CD4-positive, alpha-beta T cell treated with Interleukin-4 for 1 hour (primary cell): ENCODE results near the gene MAP3K7.

Source experiments
- DNase-seq, 2 donors: peaks; one replicate each; pipeline ENCODE4 v3.0.0-alpha.2; 2020 to 2022

The MAP3K7 gene

GRCh38 chr6:90586836-90587638 lies at the start of gene MAP3K7:
Gene MAP3K7, minus strand, starts transcription at chr6:90587072. Its CDS starts 189 bp downstream, at chr6:90586883.
- DNase-seq: peak; percentile 94 to 95

GRCh38 chr6:90631046-90631445 lies 44.2 kb upstream of the MAP3K7 start:
- no peak for DNase-seq

GRCh38 chr6:90621581-90621980 lies 34.7 kb upstream of the MAP3K7 start:
- DNase-seq: no peak

- no peak for DNase-seq
These were observed 32.3 kb upstream of the MAP3K7 start for GRCh38 chr6:90619221-90619620.

- no peak for DNase-seq
These were observed 25.4 kb upstream of the MAP3K7 start for GRCh38 chr6:90612313-90612680.

GRCh38 chr6:90611543-90612312 lies 24.9 kb upstream of the MAP3K7 start:
- DNase-seq: no peak

GRCh38 chr6:90610751-90611542 lies 24.1 kb upstream of the MAP3K7 start:
- no peak for DNase-seq

- DNase-seq: no peak
These were observed 23.5 kb upstream of the MAP3K7 start for GRCh38 chr6:90610301-90610750.

- no peak for DNase-seq
These were observed 19.0 kb upstream of the MAP3K7 start for GRCh38 chr6:90605749-90606340.

GRCh38 chr6:90604546-90604945 lies 17.7 kb upstream of the MAP3K7 start:
- no peak for DNase-seq

GRCh38 chr6:90599151-90599550 lies 12.3 kb upstream of the MAP3K7 start:
- DNase-seq: no peak

GRCh38 chr6:90598192-90598951 lies 11.5 kb upstream of the MAP3K7 start:
- no peak for DNase-seq

- no peak for DNase-seq
These were observed 10.2 kb upstream of the MAP3K7 start for GRCh38 chr6:90596967-90597539.

- DNase-seq: no peak
These were observed 9.0 kb upstream of the MAP3K7 start for GRCh38 chr6:90595854-90596253.

GRCh38 chr6:90586546-90586835 lies 381 bp downstream of the MAP3K7 start:
- DNase-seq: no peak

- DNase-seq: peak in 1 of 2 donors; percentile 19
These were observed 2.1 kb downstream of the MAP3K7 start for GRCh38 chr6:90584636-90585255.

GRCh38 chr6:90583836-90584481 lies 2.9 kb downstream of the MAP3K7 start:
- no peak for DNase-seq

GRCh38 chr6:90583179-90583835 lies 3.6 kb downstream of the MAP3K7 start:
- no peak for DNase-seq

- DNase-seq: no peak
These were observed 5.7 kb downstream of the MAP3K7 start for GRCh38 chr6:90581146-90581545.

GRCh38 chr6:90578894-90579549 lies 7.8 kb downstream of the MAP3K7 start:
- DNase-seq: no peak
